Activated CD8-positive, alpha-beta T cell treated with anti-CD3 and anti-CD28 coated beads for 36 hours (primary cell): ENCODE measurements around the gene GPC5. TPM values are rescaled to one million over a fixed set of nuclear protein-coding genes. Genes with fewer than 3 reads are reported as not detected.

ENCODE experiments used
- ATAC-seq: fragments of 200-7000 bp; cut with Tn5 transposase; one replicate; pipeline ENCODE4 v1.10.0; 2021; ENCODE audit warnings: mild to moderate bottlenecking, moderate library complexity
- CTCF ChIA-PET: fragments of 350-600 bp; sonication (Branson Sonifier 250); formaldehyde crosslinking; loops from one replicate; lab custom pipeline; 2021; ENCODE audit warnings: antibody characterized with exemption; lab: Charles Lee
- POLR2A ChIA-PET: fragments of 350-600 bp; sonication (Branson Sonifier 250); formaldehyde crosslinking; loops from one replicate; lab custom pipeline; 2021; ENCODE audit warnings: antibody characterized with exemption; lab: Charles Lee
- DNase-seq: peaks from one replicate; pipeline ENCODE4 v3.0.0-alpha.2; 2020
- H3K27ac Mint-ChIP-seq: one replicate; pipeline ENCODE4 v1.8.0; 2021; ENCODE audit warnings: mild to moderate bottlenecking, mixed read lengths
- H3K27me3 Mint-ChIP-seq: one replicate; pipeline ENCODE4 v1.8.0; 2021; ENCODE audit warnings: mixed read lengths
- H3K36me3 Mint-ChIP-seq: one replicate; pipeline ENCODE4 v1.8.0; 2021; ENCODE audit warnings: low read depth, mixed read lengths
- H3K4me1 Mint-ChIP-seq: one replicate; pipeline ENCODE4 v1.8.0; 2021; ENCODE audit warnings: low read depth, mixed read lengths
- H3K4me3 Mint-ChIP-seq: one replicate; pipeline ENCODE4 v1.8.0; 2021; ENCODE audit warnings: mild to moderate bottlenecking, moderate library complexity, mixed read lengths
- H3K9me3 Mint-ChIP-seq: one replicate; pipeline ENCODE4 v1.8.0; 2021; ENCODE audit warnings: mixed read lengths
- CTCF ChIP-seq: fragments of 200-600 bp; IDR thresholded peaks from one replicate; pipeline ENCODE4 v1.8.0; 2022; ENCODE audit warnings: antibody characterized with exemption, mild to moderate bottlenecking
- intact Hi-C: fragments of 100-400 bp; cut with micrococcal nuclease; formaldehyde crosslinking; loops from one replicate; pipeline ENCODE4 v1.10.0; 2022
- total RNA-seq, 2 experiments: library from RNA; stranded (reverse); gene quantifications; one replicate each; pipeline ENCODE4 v1.2.3, GENCODE V29; 2021

Gene GPC5
- total RNA-seq, 2 experiments from 2014 or later, result 0.13 to 0.14 TPM

GRCh38 chr13:91557328-91558090 is 159.1 kb downstream of the GPC5 start:
- Mint-ChIP-seq H3K27ac (no peak overlapping the region), H3K9me3 (peaks cover 4% of the 10 kb centered on the region), H3K36me3 (no peaks in the 10 kb centered on the region), H3K4me3 (no peak overlapping the region), H3K27me3 (no peaks in the 10 kb centered on the region), H3K4me1 (no peaks in the 10 kb centered on the region)
- ChIA-PET CTCF (interaction anchor here (0.7 kb wide), 1 partner anchor 20 kb away, joined by 4 read pairs; no protein-coding TSS in a partner anchor), POLR2A (no interaction called here)
- no peak for ATAC-seq
- TF ChIP-seq CTCF, result no peak
- DNase-seq, result no peak
- intact Hi-C loops, result no loop called here

- CTCF ChIA-PET, result no interaction called here
- no peak for TF ChIP-seq CTCF
- no peak overlapping the region for H3K27ac Mint-ChIP-seq
- H3K36me3 Mint-ChIP-seq, result no peaks in the 10 kb centered on the region
- DNase-seq (no peak), ATAC-seq (no peak)
- H3K9me3 Mint-ChIP-seq, result peaks cover 4% of the 10 kb centered on the region
- no peaks in the 10 kb centered on the region for H3K4me1 Mint-ChIP-seq
- POLR2A ChIA-PET, result interaction anchor here (0.7 kb wide), 1 partner anchor 104 kb away, joined by 3 read pairs; no protein-coding TSS in a partner anchor
- intact Hi-C loops, result no loop called here
- H3K4me3 Mint-ChIP-seq, result no peak overlapping the region
- no peaks in the 10 kb centered on the region for H3K27me3 Mint-ChIP-seq
Observed at GRCh38 chr13:91563799-91564198, 165.4 kb downstream of the GPC5 start.

GRCh38 chr13:91564396-91564795 is 166.0 kb downstream of the GPC5 start:
- Mint-ChIP-seq H3K9me3 (peaks cover 2% of the 10 kb centered on the region), H3K4me1 (no peaks in the 10 kb centered on the region), H3K4me3 (no peak overlapping the region), H3K27ac (no peak overlapping the region), H3K27me3 (no peaks in the 10 kb centered on the region), H3K36me3 (no peaks in the 10 kb centered on the region)
- ChIA-PET CTCF (no interaction called here), POLR2A (no interaction called here)
- ATAC-seq, result no peak
- intact Hi-C loops, result no loop called here
- no peak for TF ChIP-seq CTCF
- no peak for DNase-seq

GRCh38 chr13:91565296-91565695 is 166.9 kb downstream of the GPC5 start:
- CTCF ChIA-PET, result no interaction called here
- Mint-ChIP-seq H3K27ac (no peak overlapping the region), H3K4me3 (no peak overlapping the region), H3K27me3 (no peaks in the 10 kb centered on the region), H3K9me3 (no peaks in the 10 kb centered on the region), H3K36me3 (no peaks in the 10 kb centered on the region), H3K4me1 (no peaks in the 10 kb centered on the region)
- no peak for DNase-seq
- POLR2A ChIA-PET, result no interaction called here
- intact Hi-C loops, result no loop called here
- ATAC-seq, result no peak
- no peak for TF ChIP-seq CTCF

GRCh38 chr13:91567485-91568207 is 169.2 kb downstream of the GPC5 start:
- no peak for ATAC-seq
- no peaks in the 10 kb centered on the region for H3K36me3 Mint-ChIP-seq
- no peaks in the 10 kb centered on the region for H3K9me3 Mint-ChIP-seq
- H3K27ac Mint-ChIP-seq, result no peak overlapping the region
- intact Hi-C loops, result no loop called here
- no peak overlapping the region for H3K4me3 Mint-ChIP-seq
- no peak for TF ChIP-seq CTCF
- ChIA-PET CTCF (no interaction called here), POLR2A (no interaction called here)
- no peaks in the 10 kb centered on the region for H3K4me1 Mint-ChIP-seq
- DNase-seq, result no peak
- no peaks in the 10 kb centered on the region for H3K27me3 Mint-ChIP-seq
